ENCODE results near the gene C3orf80.
"Not testable (repeated sequence)": the region's sequence is repeated elsewhere in the genome, so short reads cannot be mapped to it uniquely, and the experiment has no call there.

The C3orf80 gene

DNA sequence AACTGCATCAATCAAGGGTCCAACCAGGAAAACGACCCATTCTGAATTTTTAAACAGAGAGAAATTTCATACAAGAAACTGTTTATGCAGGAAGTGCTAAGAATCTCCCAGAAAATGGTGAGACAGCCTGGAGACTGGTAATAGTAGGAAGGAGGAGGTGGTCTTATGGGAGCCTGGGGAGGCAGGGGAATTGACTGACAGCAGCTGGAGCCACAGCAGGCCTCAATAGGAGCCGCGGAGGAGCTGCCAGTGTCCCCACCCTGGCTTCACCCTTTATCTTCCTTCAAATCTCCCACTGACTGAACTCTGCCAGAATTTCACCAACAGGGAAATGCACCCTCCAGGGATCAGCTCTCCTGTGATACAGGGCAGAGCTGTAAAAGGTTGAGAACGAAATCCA, 7.5 kb upstream of the C3orf80 start:
- DNase-seq = no peak

DNA sequence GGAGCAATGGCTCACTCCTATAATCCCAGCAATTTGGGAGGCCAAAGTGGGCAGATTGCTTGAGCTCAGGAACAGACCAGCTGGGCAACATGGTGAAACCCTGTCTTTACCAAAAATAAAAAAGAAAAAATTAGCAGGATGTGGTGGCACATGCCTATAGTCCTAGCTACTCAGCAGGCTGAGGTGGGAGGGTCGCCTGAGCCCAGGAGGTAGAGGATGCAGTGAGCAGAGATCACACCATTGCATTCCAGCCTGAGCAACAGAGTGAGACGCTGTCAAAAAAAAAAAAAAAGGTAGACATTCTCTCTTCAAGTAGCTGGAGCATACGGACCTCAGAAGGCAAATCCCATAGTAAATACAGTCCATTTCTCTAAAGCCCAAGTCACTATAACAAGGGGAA, 7.1 kb upstream of the C3orf80 start:
- DNase-seq = no peak

DNA sequence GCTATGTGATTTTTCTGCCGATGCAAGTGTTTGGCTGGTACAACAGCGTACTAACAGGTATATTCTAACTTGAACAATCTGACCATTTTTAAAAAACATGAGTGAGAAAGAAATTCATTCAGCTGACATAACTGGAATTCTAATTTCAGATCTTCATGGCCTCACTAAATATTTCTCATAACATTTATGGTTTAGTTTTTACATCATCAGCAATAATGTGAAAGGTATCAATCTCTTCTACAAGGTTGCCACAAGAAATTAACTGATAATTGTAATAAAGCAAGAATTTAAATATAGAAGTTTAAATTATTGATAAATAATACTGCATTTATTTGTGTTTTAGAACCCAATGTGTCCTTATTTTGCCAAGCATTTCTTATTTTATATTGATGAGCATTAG, 5.2 kb upstream of the C3orf80 start:
- DNase-seq = no peak

DNA sequence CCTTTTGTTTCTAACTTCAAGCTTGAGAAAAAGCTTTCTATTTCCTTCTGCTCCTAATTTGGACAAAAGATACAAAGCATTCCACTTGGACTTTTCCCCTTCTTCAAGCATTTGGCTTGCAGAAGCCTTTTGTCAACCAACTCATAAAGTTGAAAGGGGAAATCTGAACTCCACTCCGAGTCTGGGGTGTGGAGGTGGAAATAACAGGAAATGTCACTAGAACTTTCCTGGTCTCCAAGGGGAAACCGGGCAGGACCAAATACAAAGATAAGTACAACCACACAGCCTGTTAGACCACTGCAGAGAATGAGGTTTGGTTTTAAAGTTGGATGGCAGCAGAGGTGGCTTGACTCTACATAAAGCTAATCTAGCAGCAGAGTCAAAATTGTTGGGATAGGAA, 4.2 kb upstream of the C3orf80 start:
- DNase-seq = no peak

DNA sequence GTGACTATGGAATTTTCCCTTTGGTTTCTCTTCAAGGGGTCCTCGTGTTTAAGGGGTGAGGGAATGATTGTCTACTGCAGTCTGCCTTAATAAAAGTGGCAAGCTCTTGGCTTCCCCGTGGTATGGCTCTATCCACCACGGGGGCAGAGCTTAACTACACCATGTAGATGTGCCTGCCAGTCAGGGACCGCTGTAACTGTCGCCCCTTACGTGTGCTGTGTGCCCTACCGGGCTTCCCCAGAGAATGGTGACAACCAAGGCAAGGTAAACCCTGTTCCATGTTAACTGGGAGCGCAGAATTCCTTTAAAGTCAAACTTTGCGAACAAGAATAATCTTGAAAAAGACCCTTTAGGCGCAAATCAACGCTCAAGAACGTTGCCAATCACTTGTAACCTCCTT, 966 bp upstream of the C3orf80 start:
- DNase-seq = no peak

DNA sequence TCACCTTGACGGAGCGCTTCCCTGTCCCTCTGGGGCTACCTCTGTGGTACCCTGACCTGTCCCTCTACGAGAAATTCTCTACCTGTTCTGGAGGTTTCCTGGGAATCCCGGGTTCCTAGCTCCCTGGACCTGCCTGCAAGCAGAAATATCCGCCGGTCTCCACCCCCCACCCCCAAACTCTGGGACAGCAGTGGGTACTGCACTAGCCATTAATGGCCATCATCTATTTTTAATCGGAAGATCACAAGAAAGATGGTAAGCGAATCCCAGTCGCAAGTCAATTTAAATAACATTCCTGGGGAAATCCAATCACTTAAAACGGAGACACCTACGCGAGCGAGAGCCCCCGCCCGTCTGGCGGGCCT, 429 bp upstream of the C3orf80 start:
- no peak for DNase-seq

- no peak for DNase-seq
These were observed 1.0 kb downstream of the C3orf80 start for GRCh38 chr3:160226026-160226907.

- DNase-seq = no peak
These were observed 2.2 kb downstream of the C3orf80 start for GRCh38 chr3:160227419-160227818.

DNA sequence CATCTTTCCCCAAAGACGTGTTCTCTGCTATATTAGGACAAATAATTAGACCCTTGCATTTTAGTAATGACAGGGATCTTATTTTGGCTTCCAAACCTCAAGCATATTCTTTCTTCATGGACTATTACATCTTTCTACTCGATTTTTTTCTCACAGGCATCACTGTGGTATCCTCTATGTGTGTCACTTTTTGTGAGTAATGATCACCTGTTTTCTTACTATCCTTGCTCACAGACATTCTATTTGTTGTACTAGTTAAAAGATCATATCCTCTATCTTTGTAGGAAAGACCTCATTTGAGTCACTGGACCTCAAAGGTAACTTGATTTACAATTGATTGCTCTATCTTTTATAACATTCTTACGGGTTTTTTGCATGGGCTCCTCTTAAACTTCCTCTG, 6.8 kb downstream of the C3orf80 start:
- no peak for DNase-seq

DNA sequence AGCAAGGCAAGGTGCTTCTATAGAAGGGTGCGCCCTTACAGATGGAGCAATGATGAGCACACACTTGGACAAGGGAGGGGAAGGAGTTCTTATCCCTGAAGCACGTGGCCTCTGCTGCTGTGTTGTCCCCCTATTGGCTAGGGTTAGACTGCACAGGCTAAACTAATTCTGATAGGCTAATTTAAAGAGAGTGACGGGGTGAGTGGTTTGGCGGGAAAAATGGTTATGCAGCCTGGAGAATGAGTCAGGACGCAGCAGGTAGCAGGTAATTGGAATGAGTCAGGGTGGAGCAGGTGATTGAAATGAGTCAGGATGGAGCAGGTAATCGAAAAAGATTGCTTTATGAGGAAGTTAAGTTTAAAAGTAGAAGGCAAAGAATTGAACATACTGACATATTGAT, 15.5 kb downstream of the C3orf80 start:
- DNase-seq = not testable (repeated sequence)

DNA sequence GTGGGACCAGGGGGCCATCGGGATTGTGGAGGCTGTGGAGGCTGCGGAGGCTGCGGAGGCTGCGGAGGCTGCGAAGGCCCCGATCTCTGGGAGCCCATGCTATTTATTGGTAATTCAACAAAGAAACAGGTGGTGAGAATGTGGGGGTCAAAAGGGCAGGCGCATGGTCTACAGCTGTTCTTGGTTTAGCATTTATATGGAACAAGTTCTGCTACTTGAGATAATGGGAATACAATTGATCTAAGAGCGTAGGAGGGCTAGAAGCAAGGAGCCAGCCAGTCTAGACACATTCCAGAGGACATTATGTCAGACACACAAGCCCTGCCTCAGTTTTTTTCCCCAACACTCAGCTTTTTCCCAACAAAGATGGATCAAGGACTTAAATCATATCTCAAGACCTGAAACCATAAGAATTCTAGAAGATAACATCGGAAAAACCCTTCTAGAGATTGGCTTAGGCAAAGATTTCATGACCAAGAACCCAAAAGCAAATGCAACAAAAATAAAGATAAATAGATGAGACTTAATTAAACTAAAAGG, 20.1 kb downstream of the C3orf80 start:
- no peak for DNase-seq

- DNase-seq = no peak
These were observed 22.5 kb downstream of the C3orf80 start for GRCh38 chr3:160247766-160248165.

GRCh38 chr3:160253298-160253697, 28.1 kb downstream of the C3orf80 start:
- no peak for DNase-seq

DNA sequence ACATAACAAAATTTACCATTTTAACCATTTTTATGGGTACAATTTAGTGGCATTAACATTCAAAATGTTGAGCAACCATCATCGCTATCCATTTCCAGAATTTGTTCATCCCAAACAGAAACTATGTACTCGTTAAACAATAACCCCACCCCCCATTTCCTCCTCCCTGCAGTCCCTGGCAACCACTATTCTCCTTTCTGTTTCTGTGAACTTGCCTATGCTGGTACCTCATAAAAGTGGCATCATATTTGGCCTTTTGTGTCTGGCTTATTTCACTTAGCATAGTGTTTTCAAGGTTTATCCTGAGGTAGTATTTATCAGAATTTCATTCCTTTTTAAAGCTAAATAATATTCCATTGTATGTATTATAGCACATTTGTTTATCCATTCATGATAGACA, 32.4 kb downstream of the C3orf80 start:
- no peak for DNase-seq

- DNase-seq = no peak
These were observed 34.4 kb downstream of the C3orf80 start for GRCh38 chr3:160259589-160259988.

GRCh38 chr3:160260587-160261270, 35.5 kb downstream of the C3orf80 start:
- peak; percentile 2 for DNase-seq

DNA sequence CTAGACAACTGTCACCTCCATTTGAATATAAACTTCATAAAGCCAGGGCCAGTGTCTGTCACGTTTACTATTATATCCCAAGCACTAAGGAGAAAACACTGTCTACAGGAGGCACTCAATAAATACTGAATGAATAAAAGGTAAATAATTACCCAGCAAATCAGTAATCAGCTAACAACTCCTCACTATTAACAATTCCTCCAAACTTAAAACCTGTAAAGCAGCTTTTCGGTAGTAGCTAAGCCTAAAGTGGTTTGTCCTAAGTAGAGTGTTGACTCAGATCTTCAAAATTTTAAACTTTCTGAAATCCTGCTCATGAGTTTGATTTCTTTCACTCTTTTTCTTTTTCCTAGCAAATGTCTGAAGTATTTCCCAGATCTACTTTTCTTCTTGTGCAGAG, 39.9 kb downstream of the C3orf80 start:
- no peak for DNase-seq
